Left hindlimb (tissue), 1 donor: Measurements from ENCODE around the gene DRGX.

Experiments used
- DNase-seq: peaks from one replicate; pipeline ENCODE4 v3.0.0-alpha.2; 2018

The DRGX gene

GRCh38 chr10:49395741-49396665 is at the start of gene DRGX:
TSS of gene DRGX (minus strand) at chr10:49396089. CDS start at chr10:49395440, 649 bp downstream.
- no peak for DNase-seq

DNA sequence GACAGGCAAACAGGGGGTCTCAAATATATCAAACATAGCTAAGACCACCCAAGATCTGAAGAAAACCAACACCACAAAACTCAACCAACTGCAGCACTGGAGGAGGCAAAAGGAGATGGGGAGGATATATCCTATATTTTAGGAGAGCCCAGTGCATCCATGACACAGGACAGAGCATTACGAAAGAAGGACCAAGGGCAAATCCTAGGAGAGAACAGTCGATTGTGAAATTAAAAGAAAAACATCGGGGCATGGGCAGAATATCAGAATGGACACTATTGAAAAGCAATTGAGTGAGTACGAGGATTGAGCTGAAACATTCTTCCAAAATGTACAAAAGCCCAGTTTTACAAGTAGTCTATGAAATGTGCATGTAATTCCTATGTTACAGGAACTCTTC is 48.5 kb upstream of the DRGX start:
- DNase-seq = no peak

DNA sequence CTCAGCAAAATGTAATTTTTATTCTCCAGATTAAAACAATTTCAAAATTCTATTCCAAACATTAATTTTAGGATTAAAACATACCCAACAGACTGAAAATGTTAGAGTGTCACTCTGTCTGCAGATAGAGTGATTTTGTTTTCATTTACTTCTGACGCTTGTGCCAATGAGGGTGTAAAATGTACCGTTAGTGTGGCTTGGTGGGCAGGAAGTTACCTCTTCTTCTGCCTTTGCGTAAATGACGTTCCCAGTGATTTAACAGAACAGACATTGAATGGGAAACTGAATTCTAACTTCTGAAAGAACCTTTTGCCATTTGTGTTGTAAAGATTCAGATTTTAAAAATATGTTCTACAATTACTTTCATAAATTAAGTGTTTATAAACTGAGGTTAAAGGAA is 47.0 kb upstream of the DRGX start:
- no peak for DNase-seq

GRCh38 chr10:49441488-49442476 is 45.9 kb upstream of the DRGX start:
- no peak for DNase-seq

GRCh38 chr10:49435225-49435624 is 39.3 kb upstream of the DRGX start:
- DNase-seq = no peak

GRCh38 chr10:49433069-49433468 is 37.2 kb upstream of the DRGX start:
- DNase-seq = no peak

- no peak for DNase-seq
Observed at GRCh38 chr10:49431426-49431825, 35.5 kb upstream of the DRGX start.

DNA sequence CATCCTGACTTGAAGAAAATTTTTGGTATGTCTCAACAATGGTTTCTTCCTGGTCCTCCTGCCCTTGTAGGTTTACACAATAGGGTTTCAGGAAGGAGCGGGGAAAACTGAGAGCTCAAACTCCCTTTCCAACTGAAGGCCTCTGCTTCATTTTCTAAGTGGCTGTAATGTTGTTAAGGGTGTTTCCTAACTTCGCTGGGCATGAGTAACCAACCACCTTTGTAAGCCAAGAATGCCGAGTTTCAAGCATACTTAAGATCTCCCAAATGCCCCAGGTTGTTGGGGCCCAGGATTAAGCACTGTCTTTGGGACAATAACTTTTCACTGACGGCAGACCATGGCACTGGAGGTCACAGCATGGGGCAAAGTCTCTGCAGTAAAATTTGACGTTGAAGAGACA is 33.6 kb upstream of the DRGX start:
- DNase-seq = no peak

- no peak for DNase-seq
Observed at GRCh38 chr10:49426490-49427360, 30.8 kb upstream of the DRGX start.

DNA sequence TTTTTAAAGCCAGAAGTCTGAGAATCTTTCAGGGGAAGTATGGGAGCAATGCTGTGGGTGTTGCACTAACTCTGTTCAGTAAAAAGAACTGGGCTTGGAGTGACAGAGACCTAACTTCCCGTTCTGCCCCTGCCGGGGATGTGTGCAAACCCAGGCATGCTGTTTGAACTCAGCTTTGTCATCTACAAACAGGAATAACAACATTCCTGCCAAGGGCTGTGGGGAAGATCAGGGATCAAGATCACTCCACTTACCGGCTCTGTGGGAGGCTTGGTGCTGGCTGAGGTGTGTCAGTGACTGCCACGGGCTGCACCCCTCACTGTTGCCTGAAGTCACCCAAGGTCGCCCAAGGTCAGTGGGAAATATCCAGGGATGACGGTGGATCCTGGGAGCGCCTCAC is 23.1 kb upstream of the DRGX start:
- no peak for DNase-seq

GRCh38 chr10:49418328-49418727 is 22.4 kb upstream of the DRGX start:
- DNase-seq = no peak

- no peak for DNase-seq
Observed at GRCh38 chr10:49418053-49418326, 22.1 kb upstream of the DRGX start.

DNA sequence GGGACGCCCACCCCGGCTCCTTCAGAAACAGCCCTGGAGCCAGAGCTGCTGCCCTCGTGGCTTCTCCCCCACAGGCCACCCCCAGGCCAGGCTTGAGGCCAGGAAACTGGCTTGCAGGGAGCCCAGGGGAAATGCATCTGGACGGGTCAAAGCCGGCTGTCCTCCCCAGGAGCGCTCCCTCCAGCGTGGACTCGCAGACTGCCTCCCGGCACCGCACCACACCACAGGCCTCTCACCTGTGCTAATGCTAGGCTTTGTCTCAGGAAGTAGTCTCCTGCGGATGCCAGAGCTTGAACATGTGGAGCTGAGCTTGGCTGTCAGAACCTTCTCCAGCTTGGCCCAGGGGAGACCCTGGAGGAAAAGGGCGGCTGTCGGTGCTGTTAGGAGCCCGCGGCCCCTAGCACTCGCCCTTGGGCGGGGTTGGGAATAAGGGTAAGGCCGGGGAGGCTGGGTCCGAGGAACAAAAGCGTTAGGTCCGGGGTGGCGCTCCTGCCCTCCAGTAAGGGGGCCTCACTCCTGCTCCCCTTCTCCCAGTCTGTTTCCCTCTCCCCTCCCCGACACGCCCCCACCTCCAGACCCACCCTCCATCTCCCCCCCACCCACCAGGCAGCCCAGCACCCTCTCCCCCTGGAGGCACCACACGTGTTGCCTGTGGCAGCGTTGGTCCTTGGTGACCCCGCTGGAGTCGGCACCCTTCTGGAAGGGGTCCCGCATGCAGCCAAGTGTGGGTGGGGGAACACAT is 21.6 kb upstream of the DRGX start:
- no peak for DNase-seq

DNA sequence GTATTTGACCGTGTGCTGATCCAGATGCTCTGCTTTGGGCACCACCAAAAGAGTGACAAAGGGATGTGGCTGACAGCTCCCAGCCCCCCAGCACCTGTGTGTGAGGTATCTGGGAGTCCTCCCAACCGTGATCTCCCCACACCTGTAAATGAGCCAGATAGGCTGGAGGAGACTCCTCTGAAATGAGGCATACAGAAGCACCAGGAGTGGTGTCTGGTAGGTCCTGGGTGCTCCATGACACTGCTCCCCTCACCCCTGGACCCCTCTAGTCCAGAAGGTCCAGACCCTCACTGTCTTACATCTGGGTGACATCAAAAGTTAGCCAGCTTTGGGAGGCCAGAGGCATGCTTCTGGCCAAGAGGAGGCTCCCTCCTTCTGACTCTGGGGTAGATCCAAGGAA is 20.0 kb upstream of the DRGX start:
- no peak for DNase-seq

DNA sequence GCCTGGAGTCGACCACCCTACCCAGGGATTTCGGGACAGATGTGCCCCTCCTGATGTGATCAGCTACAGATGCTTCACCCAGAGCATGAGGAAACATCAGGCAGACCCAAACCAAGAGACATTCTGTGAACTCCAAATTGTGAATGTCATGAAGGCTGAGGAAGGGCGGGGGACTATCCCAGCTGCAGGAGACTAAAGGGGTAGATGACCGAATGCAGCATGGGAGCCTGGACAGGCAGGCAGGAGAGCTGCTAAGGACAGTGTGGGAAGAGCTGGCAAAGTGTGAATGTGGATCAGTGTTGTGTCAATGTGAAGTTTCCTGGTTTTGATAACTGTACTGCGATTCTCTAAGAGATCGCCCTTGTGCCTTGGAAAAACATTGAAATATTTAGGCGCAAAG is 19.2 kb upstream of the DRGX start:
- no peak for DNase-seq

DNA sequence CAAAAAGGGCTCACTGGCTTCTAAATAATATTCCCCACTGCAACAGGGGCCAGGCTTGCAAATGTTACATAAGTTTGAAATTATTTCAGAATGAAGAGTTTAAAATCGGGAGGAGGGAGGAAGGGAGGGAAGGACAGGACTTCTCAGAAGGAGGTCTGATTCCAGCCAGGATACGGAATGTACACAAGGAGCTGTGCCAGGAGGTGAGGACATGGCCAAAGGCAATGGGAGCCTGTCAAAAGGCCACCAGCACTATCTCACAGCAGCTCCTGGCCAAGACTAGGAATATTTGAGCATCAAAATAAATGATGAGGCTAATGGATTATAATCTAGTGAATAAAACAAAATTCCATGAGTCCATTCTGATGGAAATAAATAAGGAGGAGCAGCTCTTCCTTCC is 18.6 kb upstream of the DRGX start:
- DNase-seq = no peak

GRCh38 chr10:49412571-49412970 is 16.7 kb upstream of the DRGX start:
- no peak for DNase-seq

DNA sequence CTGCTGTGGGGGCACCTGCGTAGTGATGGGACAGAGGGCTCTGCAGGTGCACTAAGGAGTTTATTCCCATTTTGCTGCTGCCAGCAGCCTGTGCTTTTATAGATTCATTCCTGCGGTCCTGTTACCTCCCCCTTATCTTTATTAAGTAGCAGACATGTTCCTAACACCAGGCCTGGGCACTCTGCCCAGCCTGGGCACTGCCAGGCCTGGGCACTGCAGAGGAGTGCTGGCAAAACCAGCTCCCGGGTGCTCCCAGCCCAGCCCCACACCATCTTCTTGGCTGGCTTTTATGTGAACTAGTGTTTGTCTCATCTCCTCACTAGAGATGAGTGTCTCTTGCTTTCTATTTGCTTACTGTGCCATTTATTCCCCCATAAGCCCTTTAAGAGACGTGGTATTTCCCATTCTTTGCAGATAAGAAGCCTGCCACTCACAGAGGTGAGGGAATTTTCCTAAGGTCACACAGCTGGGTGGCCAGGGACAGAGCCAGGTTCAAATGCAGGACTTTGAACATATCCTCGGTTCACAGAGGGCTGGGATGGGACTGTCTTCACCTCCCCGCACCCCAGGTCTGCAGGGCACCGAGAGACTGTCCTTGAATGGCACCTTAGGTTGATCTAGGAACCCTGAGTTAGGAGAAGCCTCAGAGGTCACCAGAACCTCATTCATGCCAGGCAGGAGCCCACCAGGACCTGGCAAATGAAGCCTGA is 14.6 kb upstream of the DRGX start:
- DNase-seq = no peak

- DNase-seq = no peak
Observed at GRCh38 chr10:49409755-49410154, 13.9 kb upstream of the DRGX start.

GRCh38 chr10:49408519-49409306 is 12.8 kb upstream of the DRGX start:
- DNase-seq = no peak
